Endothelial cell (in vitro differentiated cells): Measurements from ENCODE around the gene ZNF750. TPM values are rescaled to one million over a fixed set of nuclear protein-coding genes. Genes with fewer than 3 reads are reported as not detected.

Experiments
- DNase-seq: peaks from one replicate; pipeline ENCODE4 v3.0.0; 2021; ENCODE audit warnings: low spot score
- H3K27ac Mint-ChIP-seq: one replicate; pipeline ENCODE4 v1.8.0; 2021; ENCODE audit warnings: mixed read lengths, inconsistent platforms; ENCODE audit not compliant: unreplicated experiment
- H3K27me3 Mint-ChIP-seq: one replicate; pipeline ENCODE4 v1.8.0; 2021; ENCODE audit warnings: mild to moderate bottlenecking, moderate library complexity, mixed read lengths, inconsistent platforms; ENCODE audit not compliant: unreplicated experiment
- H3K36me3 Mint-ChIP-seq: one replicate; pipeline ENCODE4 v1.8.0; 2021; ENCODE audit warnings: mild to moderate bottlenecking, low read depth, mixed read lengths, inconsistent platforms; ENCODE audit not compliant: unreplicated experiment
- H3K4me1 Mint-ChIP-seq: one replicate; pipeline ENCODE4 v1.8.0; 2021; ENCODE audit warnings: mild to moderate bottlenecking, mixed read lengths, inconsistent platforms; ENCODE audit not compliant: unreplicated experiment
- H3K4me3 Mint-ChIP-seq: one replicate; pipeline ENCODE4 v1.8.0; 2021; ENCODE audit warnings: mild to moderate bottlenecking, mixed read lengths, inconsistent platforms; ENCODE audit not compliant: unreplicated experiment
- H3K9me3 Mint-ChIP-seq: one replicate; pipeline ENCODE4 v1.8.0; 2021; ENCODE audit warnings: mixed read lengths, inconsistent platforms; ENCODE audit not compliant: unreplicated experiment
- CTCF ChIP-seq: fragments of 200-600 bp; sonication (generic); IDR thresholded peaks from one replicate; pipeline ENCODE4 v1.5.0; 2021; ENCODE audit warnings: antibody characterized with exemption; ENCODE audit not compliant: unreplicated experiment
- total RNA-seq: library from RNA; stranded (reverse); fragmentation: NEBNext Ultra II Directional; extraction: Animal tissue kit (Norgen Biotek cat#: 25700); gene quantifications from one replicate; pipeline ENCODE4 v1.2.1, GENCODE V29; 2021; ENCODE audit not compliant: unreplicated experiment

ZNF750 gene
- total RNA-seq, 1 donor from 2014 or later = 0.31 TPM

- H3K27me3 Mint-ChIP-seq = peaks cover 2% of the 10 kb centered on the region
- H3K4me3 Mint-ChIP-seq = no peak overlapping the region
- no peak for DNase-seq
- no peak for TF ChIP-seq CTCF
- H3K36me3 Mint-ChIP-seq = peaks cover 5% of the 10 kb centered on the region
- no peaks in the 10 kb centered on the region for H3K4me1 Mint-ChIP-seq
- H3K27ac Mint-ChIP-seq = no peak overlapping the region
- no peaks in the 10 kb centered on the region for H3K9me3 Mint-ChIP-seq
These were observed 50.0 kb downstream of the ZNF750 start for GRCh38 chr17:82789806-82790205.

- Mint-ChIP-seq H3K9me3 (no peaks in the 10 kb centered on the region), H3K27me3 (peaks cover 2% of the 10 kb centered on the region), H3K27ac (no peak overlapping the region), H3K36me3 (peaks cover 5% of the 10 kb centered on the region), H3K4me1 (no peaks in the 10 kb centered on the region), H3K4me3 (no peak overlapping the region)
- DNase-seq = no peak
- TF ChIP-seq CTCF = no peak
These were observed 50.7 kb downstream of the ZNF750 start for GRCh38 chr17:82789051-82789592.

GRCh38 chr17:82788206-82789001 is 51.4 kb downstream of the ZNF750 start:
- TF ChIP-seq CTCF = no peak
- peaks cover 2% of the 10 kb centered on the region for H3K27me3 Mint-ChIP-seq

GRCh38 chr17:82787081-82787848 is 52.6 kb downstream of the ZNF750 start:
- Mint-ChIP-seq H3K27me3 (peaks cover 2% of the 10 kb centered on the region), H3K4me3 (no peak overlapping the region), H3K27ac (no peak overlapping the region), H3K36me3 (peaks cover 17% of the 10 kb centered on the region), H3K9me3 (no peaks in the 10 kb centered on the region), H3K4me1 (peaks cover 9% of the 10 kb centered on the region)
- DNase-seq = no peak
- no peak for TF ChIP-seq CTCF

More at GRCh38 chr17:82788206-82789001, 51.4 kb downstream of the ZNF750 start:
- no peak for DNase-seq
- Mint-ChIP-seq H3K9me3 (no peaks in the 10 kb centered on the region), H3K4me1 (peaks cover under 1% of the 10 kb centered on the region), H3K4me3 (no peak overlapping the region), H3K27ac (no peak overlapping the region), H3K36me3 (peaks cover 8% of the 10 kb centered on the region)
